Subcutaneous abdominal adipose tissue (tissue), 5 donors: ENCODE data around the gene AP3S2.
"Not testable (repeated sequence)": the region's sequence is repeated elsewhere in the genome, so short reads cannot be mapped to it uniquely, and the experiment has no call there.

Source experiments
- H3K27ac ChIP-seq: one replicate; pipeline ENCODE4 v1.7.0; 2013; ENCODE audit warnings: low read depth, mild to moderate bottlenecking, inconsistent platforms, low read length, moderate library complexity
- H3K27me3 ChIP-seq, 5 donors: one replicate each; pipeline ENCODE4 v1.7.0; 2013; ENCODE audit warnings: low read length in 5 of 5, inconsistent platforms in 1 of 5; ENCODE audit not compliant: control insufficient read depth in 5 of 5, insufficient read depth in 4 of 5
- H3K36me3 ChIP-seq, 5 donors: one replicate each; pipeline ENCODE4 v1.7.0; 2013; ENCODE audit warnings: low read length in 5 of 5; ENCODE audit not compliant: control insufficient read depth in 5 of 5, insufficient read depth in 5 of 5
- H3K4me1 ChIP-seq, 5 donors: one replicate each; pipeline ENCODE4 v1.7.0; 2013; ENCODE audit warnings: low read length in 5 of 5, mild to moderate bottlenecking in 3 of 5, moderate library complexity in 1 of 5; ENCODE audit not compliant: control insufficient read depth in 5 of 5, insufficient read depth in 5 of 5
- H3K4me3 ChIP-seq, 5 donors: one replicate each; pipeline ENCODE4 v1.7.0; 2013; ENCODE audit warnings: low read length in 5 of 5, low read depth in 1 of 5
- H3K9ac ChIP-seq, 5 donors: one replicate each; pipeline ENCODE4 v1.7.0; 2013; ENCODE audit warnings: low read length in 5 of 5, mild to moderate bottlenecking in 4 of 5, moderate library complexity in 3 of 5
- H3K9me3 ChIP-seq, 5 donors: one replicate each; pipeline ENCODE4 v1.7.0; 2013; ENCODE audit warnings: low read length in 5 of 5; ENCODE audit not compliant: control insufficient read depth in 5 of 5
- donor health status: healthy.
- donor health status: healthy.
- donor health status: healthy.
- donor health status: healthy.
- donor health status: healthy.

Gene AP3S2

GRCh38 chr15:89785064-89785773 lies 108.6 kb downstream of the AP3S2 start:
- Histone ChIP-seq H3K9me3 (peaks cover 0 to 6% (median 6%) of the 10 kb centered on the region in 5 donors), H3K27me3 (peaks cover 0 to 5% (median 0%) of the 10 kb centered on the region in 5 donors), H3K4me1 (peaks cover 0 to 12% (median 0%) of the 10 kb centered on the region in 5 donors), H3K36me3 (peaks cover under 1 to 6% (median 5%) of the 10 kb centered on the region in 5 donors), H3K9ac (no peak overlapping the region), H3K27ac (no peak overlapping the region), H3K4me3 (no peak overlapping the region)

GRCh38 chr15:89784686-89784960 lies 109.2 kb downstream of the AP3S2 start:
- Histone ChIP-seq H3K27me3 (peaks cover 0 to 5% (median 0%) of the 10 kb centered on the region in 5 donors), H3K4me1 (peaks cover 0 to 12% (median 0%) of the 10 kb centered on the region in 5 donors), H3K27ac (no peak overlapping the region), H3K36me3 (peaks cover 0 to 6% (median 4%) of the 10 kb centered on the region in 5 donors), H3K9me3 (peaks cover 0 to 6% (median 6%) of the 10 kb centered on the region in 5 donors), H3K4me3 (no peak overlapping the region), H3K9ac (no peak overlapping the region)

GRCh38 chr15:89783861-89784685 lies 109.7 kb downstream of the AP3S2 start:
- Histone ChIP-seq H3K36me3 (peaks cover 0 to 6% (median 4%) of the 10 kb centered on the region in 5 donors), H3K27me3 (peaks cover 0 to 5% (median 0%) of the 10 kb centered on the region in 5 donors), H3K4me3 (no peak overlapping the region), H3K27ac (no peak overlapping the region), H3K9ac (no peak overlapping the region), H3K4me1 (peaks cover 0 to 12% (median 0%) of the 10 kb centered on the region in 5 donors), H3K9me3 (peaks cover 0 to 6% (median 6%) of the 10 kb centered on the region in 5 donors)

GRCh38 chr15:89783111-89783860 lies 110.5 kb downstream of the AP3S2 start:
- Histone ChIP-seq H3K4me3 (no peak overlapping the region), H3K27ac (no peak overlapping the region), H3K27me3 (peaks cover 0 to 5% (median 0%) of the 10 kb centered on the region in 5 donors), H3K4me1 (peaks cover 0 to 12% (median 0%) of the 10 kb centered on the region in 5 donors), H3K9ac (no peak overlapping the region), H3K9me3 (peaks cover 0 to 6% (median 3%) of the 10 kb centered on the region in 5 donors), H3K36me3 (peaks cover 0 to 6% (median 3%) of the 10 kb centered on the region in 5 donors)

DNA sequence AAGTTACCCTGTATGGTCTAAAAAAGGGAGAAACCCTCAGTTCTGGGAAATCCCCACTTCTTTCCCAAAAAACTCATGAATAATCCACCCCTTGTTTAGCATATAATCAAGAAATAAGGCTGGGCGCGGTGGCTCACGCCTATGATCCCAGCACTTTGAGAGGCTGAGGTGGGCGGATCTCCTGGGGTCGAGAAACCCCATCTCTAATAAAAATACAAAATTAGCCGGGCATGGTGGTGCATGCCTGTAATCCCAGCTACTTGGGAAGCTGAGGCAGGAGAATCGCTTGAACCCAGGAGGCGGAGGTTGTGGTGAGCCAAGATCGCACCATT lies 111.2 kb downstream of the AP3S2 start:
- H3K9ac ChIP-seq, H3K27ac ChIP-seq, H3K9me3 ChIP-seq, H3K36me3 ChIP-seq, H3K4me3 ChIP-seq, H3K27me3 ChIP-seq: not testable (repeated sequence)
- peaks cover 0 to 16% (median under 1%) of the 10 kb centered on the region in 5 donors for H3K4me1 ChIP-seq

- no peaks in the 10 kb centered on the region for H3K9me3 ChIP-seq
- peaks cover 2 to 21% (median 6%) of the 10 kb centered on the region in 5 donors for H3K4me1 ChIP-seq
- H3K36me3 ChIP-seq: peaks cover 0 to 3% (median 0%) of the 10 kb centered on the region in 5 donors
- H3K4me3 ChIP-seq: no peak overlapping the region
- no peak overlapping the region for H3K27ac ChIP-seq
- peaks cover 0 to 5% (median 0%) of the 10 kb centered on the region in 5 donors for H3K27me3 ChIP-seq
- no peak overlapping the region for H3K9ac ChIP-seq
These were observed 111.7 kb downstream of the AP3S2 start for GRCh38 chr15:89781891-89782618.

- H3K9me3 ChIP-seq: no peaks in the 10 kb centered on the region
- H3K27me3 ChIP-seq: peaks cover 0 to 5% (median 0%) of the 10 kb centered on the region in 5 donors
- peaks cover 0 to 3% (median 0%) of the 10 kb centered on the region in 5 donors for H3K36me3 ChIP-seq
- no peak overlapping the region for H3K9ac ChIP-seq
- peaks cover 2 to 31% (median 15%) of the 10 kb centered on the region in 5 donors for H3K4me1 ChIP-seq
- H3K4me3 ChIP-seq: no peak overlapping the region
- H3K27ac ChIP-seq: no peak overlapping the region
These were observed 112.7 kb downstream of the AP3S2 start for GRCh38 chr15:89781055-89781454.

DNA sequence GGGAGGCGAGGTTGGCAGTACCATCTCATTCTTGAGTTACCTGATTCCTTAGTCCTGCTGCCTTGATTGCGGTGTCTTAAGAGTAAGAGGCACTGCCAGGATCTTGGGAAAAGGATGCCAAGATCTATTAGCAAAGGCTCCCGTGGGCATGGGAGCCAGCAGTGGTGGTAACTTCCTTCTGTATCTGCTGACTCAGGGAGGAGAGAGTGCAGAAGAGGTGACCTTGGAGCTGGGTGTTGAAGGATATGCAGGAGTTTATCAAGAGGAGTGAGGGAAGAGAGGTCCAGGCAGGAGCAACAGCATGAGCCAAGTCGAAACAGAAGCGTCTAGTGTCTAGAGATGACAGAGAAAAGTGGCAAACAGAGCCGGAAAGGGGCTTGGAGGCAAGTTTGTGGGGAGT lies 113.2 kb downstream of the AP3S2 start:
- Histone ChIP-seq H3K27me3 (peaks cover 0 to 5% (median 0%) of the 10 kb centered on the region in 5 donors), H3K4me3 (no peak overlapping the region), H3K4me1 (peaks cover 2 to 36% (median 19%) of the 10 kb centered on the region in 5 donors), H3K9ac (no peak overlapping the region), H3K9me3 (no peaks in the 10 kb centered on the region), H3K36me3 (peaks cover 0 to 3% (median 0%) of the 10 kb centered on the region in 5 donors), H3K27ac (no peak overlapping the region)
